HG03066 (cell line): ENCODE measurements around the gene SSU72.
A peak's percentile ranks its signal among the peaks of the same experiment; 100 is the strongest.

Experiments used
- ATAC-seq: cut with Tn5 transposase; IDR thresholded peaks from one replicate; pipeline ENCODE4 v1.9.1; 2021; ENCODE audit warnings: low read depth; ENCODE audit not compliant: unreplicated experiment

The SSU72 gene

GRCh38 chr1:1574721-1575537 lies at the start of gene SSU72:
TSS of gene SSU72 (minus strand) at chr1:1574863. CDS start at chr1:1574557, 306 bp downstream.
- ATAC-seq = peak; percentile 58

GRCh38 chr1:1623631-1624442 lies 49.2 kb upstream of the SSU72 start:
- ATAC-seq = no peak

GRCh38 chr1:1623181-1623630 lies 48.5 kb upstream of the SSU72 start:
- ATAC-seq = no peak

- no peak for ATAC-seq
Measured at GRCh38 chr1:1622788-1623094, 48.1 kb upstream of the SSU72 start.

GRCh38 chr1:1622010-1622787 lies 47.5 kb upstream of the SSU72 start:
- ATAC-seq = no peak

GRCh38 chr1:1621173-1622009 lies 46.7 kb upstream of the SSU72 start:
- no peak for ATAC-seq

- ATAC-seq = no peak
Measured at GRCh38 chr1:1620433-1621139, 45.9 kb upstream of the SSU72 start.

GRCh38 chr1:1619917-1620361 lies 45.3 kb upstream of the SSU72 start:
- no peak for ATAC-seq

- no peak for ATAC-seq
Measured at GRCh38 chr1:1618396-1619068, 43.9 kb upstream of the SSU72 start.

GRCh38 chr1:1617925-1618324 lies 43.3 kb upstream of the SSU72 start:
- ATAC-seq = no peak

- no peak for ATAC-seq
Measured at GRCh38 chr1:1617516-1617915, 42.9 kb upstream of the SSU72 start.

GRCh38 chr1:1616838-1617237 lies 42.2 kb upstream of the SSU72 start:
- ATAC-seq = no peak

GRCh38 chr1:1616045-1616790 lies 41.6 kb upstream of the SSU72 start:
- peak; percentile 21 for ATAC-seq

- ATAC-seq = peak; percentile 84
Measured at GRCh38 chr1:1615256-1616044, 40.8 kb upstream of the SSU72 start, which contains the start of gene MIB2. TSS of gene MIB2 (plus strand) at chr1:1615500. CDS start at chr1:1623453, 7,953 bp downstream.

- ATAC-seq = no peak
Measured at GRCh38 chr1:1614954-1615255, 40.2 kb upstream of the SSU72 start.

GRCh38 chr1:1614204-1614953 lies 39.7 kb upstream of the SSU72 start:
- ATAC-seq = no peak
